ENCODE measurements around the gene CCDC120. TPM values are rescaled to one million over a fixed set of nuclear protein-coding genes. Genes with fewer than 3 reads are reported as not detected.
A peak's percentile ranks its signal among the peaks of the same experiment; 100 is the strongest.

Gene CCDC120
- total RNA-seq, 1 experiment from 2014 or later = 14.5 TPM

DNA sequence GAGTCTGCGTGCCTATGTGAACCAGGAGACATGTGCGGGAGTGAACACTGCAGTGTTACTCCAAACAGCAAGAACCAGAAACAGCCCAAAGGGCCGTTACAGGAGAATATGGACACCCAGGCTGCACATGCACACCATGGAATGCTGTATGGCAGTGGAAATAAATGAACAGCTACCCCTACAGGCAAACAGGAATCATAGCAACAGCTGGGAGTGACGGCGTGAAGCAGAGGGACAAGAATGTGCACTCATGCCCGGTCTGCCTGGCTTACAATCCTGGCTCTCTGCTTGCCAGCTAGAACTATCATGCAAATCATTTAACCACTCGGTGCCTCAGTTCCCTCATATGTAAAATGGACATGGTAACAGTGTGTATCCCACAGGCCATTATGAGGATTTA, 48.1 kb downstream of the CCDC120 start:
- TF ChIP-seq, protein P1, sequence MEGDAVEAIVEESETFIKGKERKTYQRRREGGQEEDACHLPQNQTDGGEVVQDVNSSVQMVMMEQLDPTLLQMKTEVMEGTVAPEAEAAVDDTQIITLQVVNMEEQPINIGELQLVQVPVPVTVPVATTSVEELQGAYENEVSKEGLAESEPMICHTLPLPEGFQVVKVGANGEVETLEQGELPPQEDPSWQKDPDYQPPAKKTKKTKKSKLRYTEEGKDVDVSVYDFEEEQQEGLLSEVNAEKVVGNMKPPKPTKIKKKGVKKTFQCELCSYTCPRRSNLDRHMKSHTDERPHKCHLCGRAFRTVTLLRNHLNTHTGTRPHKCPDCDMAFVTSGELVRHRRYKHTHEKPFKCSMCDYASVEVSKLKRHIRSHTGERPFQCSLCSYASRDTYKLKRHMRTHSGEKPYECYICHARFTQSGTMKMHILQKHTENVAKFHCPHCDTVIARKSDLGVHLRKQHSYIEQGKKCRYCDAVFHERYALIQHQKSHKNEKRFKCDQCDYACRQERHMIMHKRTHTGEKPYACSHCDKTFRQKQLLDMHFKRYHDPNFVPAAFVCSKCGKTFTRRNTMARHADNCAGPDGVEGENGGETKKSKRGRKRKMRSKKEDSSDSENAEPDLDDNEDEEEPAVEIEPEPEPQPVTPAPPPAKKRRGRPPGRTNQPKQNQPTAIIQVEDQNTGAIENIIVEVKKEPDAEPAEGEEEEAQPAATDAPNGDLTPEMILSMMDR (conservative IDR thresholded peaks at IDR 0.05) = peak; percentile 54
- no peak overlapping the region for H4K5ac ChIP-seq (ENCODE audit: insufficient read length, low read depth, low read length)
- H3K4ac ChIP-seq (ENCODE audit: low read depth, low read length) = no peak overlapping the region
- H3K14ac ChIP-seq (ENCODE audit: insufficient read depth, low read length) = no peak overlapping the region
- no peak overlapping the region for H2BK20ac ChIP-seq (ENCODE audit: low read depth, low read length, poor library complexity, severe bottlenecking)
- H3K27ac ChIP-seq (ENCODE audit: insufficient read length, low read depth, low read length) = no peak overlapping the region
- no peak overlapping the region for H2BK120ac ChIP-seq (ENCODE audit: low read depth, low read length, poor library complexity, severe bottlenecking)
- H3K23ac ChIP-seq (ENCODE audit: insufficient read length, low read depth, low read length) = no peak overlapping the region
- H3K4me3 Mint-ChIP-seq = no peak overlapping the region
- no peak overlapping the region for H3K9ac ChIP-seq (ENCODE audit: extremely low read depth, insufficient read length, low read length)
- WGBS (ENCODE audit: extremely low coverage, insufficient read length, low lambda C conversion rate) = no CpG with 5 or more reads among the region's 7 CpGs
- no peaks in the 10 kb centered on the region for H3K27me3 Mint-ChIP-seq (ENCODE audit: low read depth)
- no peak overlapping the region for H3K56ac ChIP-seq (ENCODE audit: insufficient read length, low read depth, low read length)
- H3K9me3 Mint-ChIP-seq = peaks cover 57 to 63% of the 10 kb centered on the region in 2 experiments
- no peak overlapping the region for H4K91ac ChIP-seq (ENCODE audit: insufficient read length, low read depth, low read length)
- no peak overlapping the region for H2AFZ ChIP-seq (ENCODE audit: low read length)
- DNase-seq = peak; percentile 35
- H3K4me1 Mint-ChIP-seq = peaks cover under 1% of the 10 kb centered on the region in 2 experiments; a peak in 2 of 4 replicates
- no peaks in the 10 kb centered on the region for H3K23me2 ChIP-seq (ENCODE audit: insufficient read length, low read depth, low read length, poor library complexity, severe bottlenecking)
- no peaks in the 10 kb centered on the region for H3K9me3 ChIP-seq (ENCODE audit: control insufficient read depth, low read depth, low read length)
- no peak overlapping the region for H3K4me2 ChIP-seq (ENCODE audit: insufficient read depth, insufficient read length, low read length)
- no peaks in the 10 kb centered on the region for H3K27me3 ChIP-seq (ENCODE audit: insufficient read depth, low read length)
- no peak overlapping the region for H3K27ac Mint-ChIP-seq
- H2BK15ac ChIP-seq (ENCODE audit: low read depth, low read length) = no peak overlapping the region
- no peaks in the 10 kb centered on the region for H3K4me1 ChIP-seq (ENCODE audit: insufficient read depth, low read length)
- H2AK5ac ChIP-seq (ENCODE audit: insufficient read length, low read length) = no peak overlapping the region
- H3K79me2 ChIP-seq (ENCODE audit: insufficient read depth, low read length) = no peaks in the 10 kb centered on the region
- H2BK12ac ChIP-seq (ENCODE audit: insufficient read length, low read depth, low read length) = no peak overlapping the region
- H4K8ac ChIP-seq (replicated peaks; ENCODE audit: insufficient read length, low read depth, low read length) = no peak overlapping the region
- H3K18ac ChIP-seq (ENCODE audit: insufficient read length, low read depth, low read length) = no peak overlapping the region
- H2BK5ac ChIP-seq (ENCODE audit: insufficient read length, low read length) = no peak overlapping the region
- peaks cover 11 to 17% (median 13%) of the 10 kb centered on the region in 3 experiments for H3K36me3 Mint-ChIP-seq (ENCODE audit: insufficient read depth in 1 of 3, low read depth in 3 of 3)
- H3T11ph ChIP-seq (ENCODE audit: low read length) = no peak overlapping the region
- no peaks in the 10 kb centered on the region for H4K20me1 ChIP-seq (ENCODE audit: control insufficient read depth, insufficient read depth, insufficient read length)
- no peaks in the 10 kb centered on the region for H3K79me1 ChIP-seq (ENCODE audit: insufficient read depth, low read depth, low read length, poor library complexity, severe bottlenecking)

Measured in H9 (cell line).